Spinal cord (tissue), 10 donors: ENCODE measurements around the gene IRF6. TPM values are rescaled to one million over a fixed set of nuclear protein-coding genes. Genes with fewer than 3 reads are reported as not detected.

Experiments
- DNase-seq, 6 donors: peaks; one replicate each; pipeline versions ENCODE4 v3.0.0 to v3.0.0-alpha.2; 2013 to 2015; ENCODE audit warnings: low spot score in 6 of 6, low read depth in 4 of 6
- H3K27ac ChIP-seq: one replicate; pipeline ENCODE4 v1.5.1; 2013; ENCODE audit warnings: low read depth, low read length, control low read depth
- H3K27me3 ChIP-seq: one replicate; pipeline ENCODE4 v1.6.1; 2013; ENCODE audit warnings: low read length; ENCODE audit not compliant: control insufficient read depth, insufficient read depth
- H3K36me3 ChIP-seq: one replicate; pipeline ENCODE4 v1.6.1; 2013; ENCODE audit warnings: low read length; ENCODE audit not compliant: control insufficient read depth, insufficient read depth
- H3K4me1 ChIP-seq: one replicate; pipeline ENCODE4 v1.6.1; 2013; ENCODE audit warnings: low read length; ENCODE audit not compliant: control insufficient read depth, insufficient read depth
- H3K4me3 ChIP-seq: one replicate; pipeline ENCODE4 v1.5.1; 2013; ENCODE audit warnings: low read depth, low read length, control low read depth
- H3K9me3 ChIP-seq: one replicate; pipeline ENCODE4 v1.6.1; 2013; ENCODE audit warnings: low read length; ENCODE audit not compliant: control insufficient read depth, insufficient read depth
- WGBS: methylation state at CpG from one replicate; pipeline ENCODE4 v1.1.5; 2013; ENCODE audit warnings: missing lambda C conversion rate; ENCODE audit not compliant: insufficient coverage; 5-methylcytosine and 5-hydroxymethylcytosine counted together
- polyA plus RNA-seq, 2 donors: library from polyadenylated mRNA; unstranded; fragments of 120-200 nt; gene quantifications; one replicate each; pipeline ENCODE4 v1.2.1, GENCODE V29; 2013; ENCODE audit not compliant: insufficient read length in 2 of 2
- total RNA-seq, 2 donors: library from RNA; depleted of rRNA in 1 of 2; stranded (reverse); fragments of 120-200 nt in 1 of 2; fragments of >200 nt in 1 of 2; gene quantifications; one replicate each; pipeline versions ENCODE4 v1.2.3 to v1.2.4, GENCODE V29; 2013 to 2014
- donor health status: healthy.

Gene IRF6
- total and polyA plus RNA-seq, 4 donors, result 0.99 to 2.8 (median 1.2) TPM

DNA sequence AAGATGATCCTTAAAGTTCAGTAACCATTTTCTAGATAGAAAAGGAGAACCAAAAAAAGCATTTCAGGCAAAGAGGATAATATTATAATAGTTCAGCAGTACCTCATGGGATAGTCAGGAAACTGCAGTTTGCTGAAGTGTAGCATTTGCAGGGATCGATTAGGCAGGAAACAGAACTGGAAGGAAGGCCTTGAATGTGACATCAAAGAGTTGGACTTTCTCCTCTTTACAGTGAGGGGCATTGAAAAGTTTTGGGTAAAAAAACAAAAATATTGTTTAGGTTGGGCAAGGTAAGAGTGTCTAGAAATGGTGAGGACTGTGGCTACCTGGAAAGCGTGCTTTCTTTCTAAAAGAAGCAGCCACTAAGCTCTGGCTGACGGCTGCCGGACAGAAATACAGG, 8.0 kb upstream of the IRF6 start:
- Histone ChIP-seq H3K36me3 (no peaks in the 10 kb centered on the region), H3K27ac (no peak overlapping the region), H3K9me3 (no peaks in the 10 kb centered on the region), H3K27me3 (peaks cover 12% of the 10 kb centered on the region), H3K4me3 (no peak overlapping the region), H3K4me1 (no peaks in the 10 kb centered on the region)
- no peak for DNase-seq
- WGBS, result 86% methylated on average over 1 of the region's 4 CpGs

DNA sequence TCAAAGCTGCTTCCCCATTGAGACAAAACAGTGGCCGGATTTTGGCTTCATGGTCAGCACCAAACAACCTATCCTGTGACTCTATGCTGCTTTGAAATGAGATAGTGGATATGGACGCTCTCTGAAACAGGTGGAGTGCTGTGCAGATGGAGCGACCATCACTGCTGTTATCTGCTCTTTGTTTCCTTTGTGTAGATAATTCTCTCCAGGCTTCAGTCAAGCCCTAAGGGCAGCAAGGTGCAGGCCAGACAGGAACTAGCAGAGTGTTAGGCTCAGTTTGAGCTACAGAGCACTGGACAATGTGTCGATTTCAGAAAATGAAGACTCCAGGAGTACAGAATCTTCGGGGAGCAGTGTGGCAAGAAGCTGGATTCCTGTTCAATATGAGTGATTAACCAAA, 4.8 kb upstream of the IRF6 start:
- Histone ChIP-seq H3K4me3 (no peak overlapping the region), H3K36me3 (no peaks in the 10 kb centered on the region), H3K27ac (no peak overlapping the region), H3K9me3 (no peaks in the 10 kb centered on the region), H3K27me3 (peaks cover 11% of the 10 kb centered on the region), H3K4me1 (peaks cover 5% of the 10 kb centered on the region)
- DNase-seq, result no peak
- 93% methylated on average over 2 of the region's 5 CpGs for WGBS

DNA sequence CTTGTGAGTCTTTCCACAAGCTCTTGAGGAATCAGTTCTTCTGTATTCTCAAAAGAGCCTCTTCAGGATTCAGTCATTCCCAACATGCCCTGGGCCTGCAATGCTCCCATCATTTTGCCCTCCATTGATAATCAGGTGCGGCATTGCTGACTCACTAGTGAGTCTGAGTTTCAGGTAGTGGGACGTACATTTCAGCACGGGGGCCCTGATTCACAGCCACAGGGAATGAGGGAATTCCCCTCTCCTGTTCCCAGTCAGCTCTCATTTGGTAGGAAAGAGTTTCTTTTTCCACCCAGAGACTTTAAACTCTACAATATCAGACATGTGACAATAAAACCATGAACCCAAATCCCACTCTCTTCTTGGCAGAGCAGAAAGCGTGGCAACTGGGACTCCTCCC, 3.7 kb upstream of the IRF6 start:
- peaks cover 21% of the 10 kb centered on the region for H3K27me3 ChIP-seq
- H3K4me3 ChIP-seq, result no peak overlapping the region
- peaks cover 8% of the 10 kb centered on the region for H3K4me1 ChIP-seq
- WGBS, result 89% methylated on average over 3 of the region's 4 CpGs
- DNase-seq, result no peak
- no peaks in the 10 kb centered on the region for H3K36me3 ChIP-seq
- H3K9me3 ChIP-seq, result no peaks in the 10 kb centered on the region
- H3K27ac ChIP-seq, result no peak overlapping the region

DNA sequence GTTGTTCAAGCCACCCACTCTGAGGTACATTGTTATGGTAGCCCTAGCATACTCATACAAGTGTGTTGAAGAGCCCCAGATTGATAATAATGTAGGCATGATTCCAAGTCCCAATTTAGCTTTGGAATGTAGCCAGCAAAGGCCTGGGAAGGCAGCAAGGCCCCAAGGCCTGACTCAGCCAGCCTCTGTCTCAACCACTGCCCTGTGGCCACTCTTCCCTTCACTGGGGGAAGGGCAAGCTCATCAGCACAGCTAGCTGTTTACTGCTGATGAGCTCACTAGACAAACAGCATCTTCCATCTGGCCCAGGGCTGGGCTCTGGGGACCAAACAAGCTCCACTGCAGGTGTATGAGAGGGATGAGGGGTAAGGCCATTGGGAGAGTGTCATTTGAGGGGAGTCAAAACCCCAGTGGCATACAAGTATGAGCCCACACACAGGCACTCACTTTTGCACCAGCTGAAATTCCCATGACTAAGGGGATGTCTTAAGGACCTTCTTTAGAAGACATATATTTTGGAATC, 2.2 kb upstream of the IRF6 start:
- Histone ChIP-seq H3K4me3 (no peak overlapping the region), H3K27me3 (peaks cover 30% of the 10 kb centered on the region), H3K36me3 (no peaks in the 10 kb centered on the region), H3K9me3 (no peaks in the 10 kb centered on the region), H3K27ac (no peak overlapping the region), H3K4me1 (peaks cover 8% of the 10 kb centered on the region)
- DNase-seq, result no peak

DNA sequence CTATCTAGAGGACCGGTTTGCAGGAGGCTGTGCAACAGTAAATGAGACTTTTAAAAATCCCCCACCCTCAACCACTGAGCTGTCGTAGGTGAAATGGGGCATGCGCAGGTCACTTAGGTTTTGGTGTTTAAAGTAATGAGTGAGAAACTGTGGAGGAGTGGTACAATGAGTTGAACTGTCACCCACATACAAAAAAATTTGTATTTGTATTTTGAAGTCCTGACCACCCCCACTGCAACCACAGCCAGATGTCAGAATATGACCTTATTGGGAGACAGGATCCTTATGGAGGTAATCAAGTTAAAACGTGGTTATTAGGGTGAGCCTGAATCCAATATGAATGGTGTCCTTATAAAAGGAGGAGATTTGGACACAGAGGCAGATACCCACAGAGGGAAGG, 1.6 kb upstream of the IRF6 start:
- Histone ChIP-seq H3K4me1 (peaks cover 8% of the 10 kb centered on the region), H3K4me3 (no peak overlapping the region), H3K27ac (no peak overlapping the region), H3K9me3 (no peaks in the 10 kb centered on the region), H3K36me3 (no peaks in the 10 kb centered on the region), H3K27me3 (peaks cover 33% of the 10 kb centered on the region)
- WGBS, result 73% methylated on average over 1 of the region's 4 CpGs
- DNase-seq, result no peak

DNA sequence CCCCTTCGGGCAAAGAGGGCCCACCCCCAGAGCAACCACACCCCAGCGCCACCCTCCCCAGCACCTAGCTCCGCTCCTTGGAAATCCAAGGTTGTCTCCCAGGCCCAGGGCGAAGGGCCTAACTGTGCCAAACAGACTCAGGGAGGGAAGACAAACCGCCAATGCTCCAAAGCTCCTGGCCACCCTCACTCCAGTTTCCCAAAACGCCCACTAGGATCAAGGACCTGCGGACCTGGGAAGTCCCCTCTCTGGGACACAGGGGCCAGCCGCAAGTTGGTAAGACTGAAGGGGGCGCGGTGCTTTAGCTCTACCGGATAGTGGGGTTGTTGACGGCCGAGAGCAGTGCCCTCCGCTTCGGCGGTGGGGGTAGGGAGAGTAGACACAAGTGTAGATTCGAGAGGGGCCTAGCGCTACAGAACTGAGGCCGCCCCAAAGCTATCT, 581 bp downstream of the IRF6 start:
- no peak for DNase-seq
- peak overlapping the region; percentile 41 for H3K4me3 ChIP-seq
- 17% methylated on average over 17 of the region's 19 CpGs for WGBS

DNA sequence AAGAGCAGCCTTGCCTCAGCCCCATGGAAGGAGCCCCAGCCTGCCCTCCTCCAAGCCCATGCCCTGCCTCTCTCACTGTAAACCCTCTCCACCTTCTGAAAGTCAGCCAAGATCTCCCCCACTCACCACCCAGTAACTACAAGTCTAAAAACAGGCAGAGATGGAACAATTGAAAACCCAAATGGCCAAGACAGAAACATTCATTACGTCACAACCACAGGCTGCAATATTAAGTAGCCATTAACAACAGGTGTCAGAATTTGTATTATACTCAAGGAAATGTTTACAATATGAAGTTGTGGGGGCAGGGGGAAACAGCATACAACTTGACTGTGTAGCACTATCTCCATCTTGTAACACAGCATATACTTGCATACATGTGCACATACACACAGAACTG, 2.4 kb downstream of the IRF6 start:
- Histone ChIP-seq H3K27ac (no peak overlapping the region), H3K36me3 (no peaks in the 10 kb centered on the region), H3K4me1 (peaks cover 8% of the 10 kb centered on the region), H3K27me3 (peaks cover 33% of the 10 kb centered on the region), H3K4me3 (no peak overlapping the region), H3K9me3 (no peaks in the 10 kb centered on the region)
- DNase-seq, result no peak
- no CpG with 5 or more reads among the region's 1 CpG for WGBS

More for the DNA sequence above, 581 bp downstream of the IRF6 start:
- no peaks in the 10 kb centered on the region for H3K36me3 ChIP-seq
- no peak overlapping the region for H3K27ac ChIP-seq
- no peaks in the 10 kb centered on the region for H3K9me3 ChIP-seq
- peaks cover 8% of the 10 kb centered on the region for H3K4me1 ChIP-seq
- H3K27me3 ChIP-seq, result peaks cover 35% of the 10 kb centered on the region

DNA sequence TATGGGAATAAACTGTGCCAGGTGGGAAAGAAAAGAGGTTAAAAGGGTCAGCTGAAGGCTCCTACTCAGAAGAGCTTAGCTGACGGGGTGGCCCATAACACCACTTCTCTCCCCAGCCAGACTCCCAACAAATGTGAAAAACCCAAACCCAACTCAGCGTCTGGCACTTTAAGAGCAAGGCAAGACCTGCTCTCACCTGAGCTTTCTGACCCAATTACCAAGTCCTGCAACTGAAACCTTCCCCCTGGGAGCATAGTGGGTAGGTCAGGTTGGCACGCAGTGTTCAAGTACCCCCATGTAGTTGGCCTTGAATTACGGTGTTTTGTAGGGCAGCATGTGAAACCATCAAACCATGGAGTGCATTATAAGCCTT, 3.2 kb downstream of the IRF6 start:
- H3K4me3 ChIP-seq, result no peak overlapping the region
- DNase-seq, result no peak
- H3K9me3 ChIP-seq, result no peaks in the 10 kb centered on the region
- peaks cover 40% of the 10 kb centered on the region for H3K27me3 ChIP-seq
- WGBS, result 40% methylated on average over 1 of the region's 4 CpGs
- no peaks in the 10 kb centered on the region for H3K36me3 ChIP-seq
- no peak overlapping the region for H3K27ac ChIP-seq
- H3K4me1 ChIP-seq, result peaks cover 8% of the 10 kb centered on the region

DNA sequence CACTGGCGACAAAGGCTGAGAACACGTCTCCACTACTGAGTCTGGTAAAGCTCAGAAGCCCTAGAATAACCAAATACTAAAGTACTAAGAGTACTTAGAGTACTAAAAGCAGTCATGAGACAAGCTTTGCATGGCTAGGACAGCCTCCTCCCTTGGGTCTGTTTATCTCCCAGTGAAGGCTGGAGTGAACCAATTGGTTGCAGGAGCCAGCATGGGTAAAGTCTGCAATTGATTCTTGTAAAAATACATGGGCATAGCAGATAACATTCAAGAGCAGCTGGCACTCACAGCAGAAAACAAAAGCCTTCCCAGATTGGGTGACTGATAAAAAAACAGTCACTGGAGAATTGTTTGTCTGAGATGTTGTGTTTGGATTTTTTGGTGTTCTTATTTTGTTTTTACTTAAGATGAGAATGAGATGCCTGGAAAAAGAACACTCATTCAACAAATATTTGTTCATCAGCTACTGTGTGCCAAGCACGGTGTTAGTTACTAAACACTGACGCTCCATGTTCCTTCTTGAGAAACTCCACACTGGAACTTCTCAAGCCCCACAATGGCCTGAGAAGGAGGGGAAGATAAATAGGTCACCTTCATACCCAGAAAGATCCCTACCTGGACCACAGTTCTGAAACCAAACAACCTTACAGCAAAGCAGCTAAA, 3.7 kb downstream of the IRF6 start:
- H3K4me3 ChIP-seq, result no peak overlapping the region
- H3K27me3 ChIP-seq, result peaks cover 44% of the 10 kb centered on the region
- peaks cover 8% of the 10 kb centered on the region for H3K4me1 ChIP-seq
- H3K27ac ChIP-seq, result no peak overlapping the region
- H3K9me3 ChIP-seq, result no peaks in the 10 kb centered on the region
- no peak for DNase-seq
- H3K36me3 ChIP-seq, result no peaks in the 10 kb centered on the region
- WGBS, result no CpG with 5 or more reads among the region's 4 CpGs
